Activated CD4-positive, alpha-beta memory T cell treated with anti-CD3 and anti-CD28 coated beads, Interleukin-2, amount 10 ng/mL, durations not matched to agents 7 days and 5 days (primary cell): ENCODE data around the gene F10. TPM values are rescaled to one million over a fixed set of nuclear protein-coding genes. Genes with fewer than 3 reads are reported as not detected.
"Not testable (repeated sequence)": the region's sequence is repeated elsewhere in the genome, so short reads cannot be mapped to it uniquely, and the experiment has no call there.

Source experiments
- CTCF ChIA-PET: fragments of 350-600 bp; sonication (Branson Sonifier 250); formaldehyde crosslinking; loops from one replicate; lab custom pipeline; 2021; ENCODE audit warnings: antibody characterized with exemption, inconsistent platforms; lab: Charles Lee
- POLR2A ChIA-PET: fragments of 350-600 bp; sonication (Branson Sonifier 250); formaldehyde crosslinking; loops from one replicate; lab custom pipeline; 2021; ENCODE audit warnings: antibody characterized with exemption; lab: Charles Lee
- DNase-seq: peaks from one replicate; pipeline ENCODE4 v3.0.0-alpha.2; 2020
- H3K27ac Mint-ChIP-seq: one replicate; pipeline ENCODE4 v1.8.0; 2021; ENCODE audit warnings: mild to moderate bottlenecking, mixed read lengths
- H3K27me3 Mint-ChIP-seq: one replicate; pipeline ENCODE4 v1.8.0; 2021; ENCODE audit warnings: mixed read lengths
- H3K36me3 Mint-ChIP-seq: one replicate; pipeline ENCODE4 v1.8.0; 2021; ENCODE audit warnings: low read depth, mixed read lengths
- H3K4me1 Mint-ChIP-seq: one replicate; pipeline ENCODE4 v1.8.0; 2021; ENCODE audit warnings: mixed read lengths
- H3K4me3 Mint-ChIP-seq: one replicate; pipeline ENCODE4 v1.8.0; 2021; ENCODE audit warnings: mild to moderate bottlenecking, mixed read lengths
- H3K9me3 Mint-ChIP-seq: one replicate; pipeline ENCODE4 v1.8.0; 2021; ENCODE audit warnings: mixed read lengths
- total RNA-seq, 2 experiments: library from RNA; stranded (reverse); gene quantifications; one replicate each; pipeline ENCODE4 v1.2.3, GENCODE V29; 2021

F10 gene
- total RNA-seq, 2 experiments from 2014 or later = not detected

DNA sequence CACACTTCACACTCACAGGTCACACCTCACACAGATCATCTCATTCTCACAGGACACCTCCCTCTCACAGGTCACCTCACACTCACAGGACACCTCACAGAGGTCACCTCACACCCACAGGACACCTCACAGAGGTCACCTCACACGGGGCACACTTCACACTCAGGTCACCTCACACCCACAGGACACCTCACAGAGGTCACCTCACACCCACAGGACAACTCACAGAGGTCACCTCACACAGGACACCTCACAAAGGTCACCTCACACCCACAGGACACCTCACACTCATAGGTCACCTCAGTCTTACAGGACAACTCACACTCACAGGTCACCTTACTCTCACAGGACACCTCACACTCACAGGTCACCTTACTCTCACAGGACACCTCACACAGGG lies 10.1 kb upstream of the F10 start:
- H3K27me3 Mint-ChIP-seq, H3K4me3 Mint-ChIP-seq, H3K4me1 Mint-ChIP-seq, H3K9me3 Mint-ChIP-seq, CTCF ChIA-PET, DNase-seq, H3K27ac Mint-ChIP-seq, POLR2A ChIA-PET, H3K36me3 Mint-ChIP-seq: not testable (repeated sequence)

DNA sequence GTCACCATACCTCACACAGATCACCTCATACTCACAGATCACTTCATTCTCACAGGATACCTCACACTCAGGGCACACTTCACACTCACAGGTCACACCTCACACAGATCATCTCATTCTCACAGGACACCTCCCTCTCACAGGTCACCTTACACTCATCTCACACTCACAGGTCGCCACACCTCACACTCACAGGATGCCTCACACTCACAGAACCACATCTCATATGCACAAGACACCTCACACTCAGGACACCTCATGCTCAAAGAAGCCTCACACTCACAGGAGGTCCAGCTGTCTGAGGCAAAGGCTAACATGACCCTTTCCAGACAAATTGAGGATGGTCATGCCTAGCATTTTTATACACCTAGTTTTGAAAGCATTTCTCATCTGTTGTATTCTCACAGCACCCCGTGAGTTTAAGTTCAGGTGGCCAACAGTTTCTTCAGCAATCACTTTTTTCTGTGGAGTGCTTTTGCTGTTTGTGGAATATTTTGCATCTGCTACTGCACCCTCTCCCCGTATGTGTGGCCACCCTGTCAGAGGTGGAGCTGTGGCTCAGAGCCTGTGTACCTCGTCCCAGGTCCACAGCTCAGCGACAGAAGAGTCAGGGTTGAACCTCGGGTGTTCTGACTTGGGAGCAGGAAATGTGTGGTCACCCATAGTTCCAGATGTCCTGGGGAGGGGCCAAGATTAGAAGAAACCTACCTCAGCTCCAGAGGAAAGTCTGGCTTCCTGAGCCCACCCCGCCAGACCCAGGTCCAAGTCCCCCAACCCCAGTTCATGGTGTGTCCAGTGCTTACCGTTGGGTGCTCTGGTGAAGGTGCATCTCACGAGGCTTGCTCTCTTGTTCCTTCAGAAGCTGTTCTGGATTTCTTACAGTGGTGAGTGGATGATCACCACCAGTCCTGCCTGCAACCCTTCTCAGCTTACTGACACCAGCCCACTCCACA lies 9.4 kb upstream of the F10 start:
- Mint-ChIP-seq H3K27ac (no peak overlapping the region), H3K36me3 (no peaks in the 10 kb centered on the region), H3K4me1 (no peaks in the 10 kb centered on the region), H3K4me3 (no peak overlapping the region), H3K27me3 (peaks cover 6% of the 10 kb centered on the region), H3K9me3 (no peaks in the 10 kb centered on the region)
- DNase-seq = no peak
- ChIA-PET POLR2A (no interaction called here), CTCF (no interaction called here)

GRCh38 chr13:113113846-113114271 lies 8.7 kb upstream of the F10 start:
- Mint-ChIP-seq H3K36me3 (no peaks in the 10 kb centered on the region), H3K4me3 (no peak overlapping the region), H3K27me3 (peaks cover 6% of the 10 kb centered on the region), H3K27ac (no peak overlapping the region), H3K9me3 (no peaks in the 10 kb centered on the region), H3K4me1 (no peaks in the 10 kb centered on the region)
- POLR2A ChIA-PET = no interaction called here
- no peak for DNase-seq
- CTCF ChIA-PET = no interaction called here

GRCh38 chr13:113114511-113115362 lies 7.9 kb upstream of the F10 start:
- POLR2A ChIA-PET = no interaction called here
- DNase-seq = no peak
- no peaks in the 10 kb centered on the region for H3K4me1 Mint-ChIP-seq
- no peak overlapping the region for H3K4me3 Mint-ChIP-seq
- CTCF ChIA-PET = no interaction called here
- H3K27me3 Mint-ChIP-seq = peaks cover 3% of the 10 kb centered on the region
- H3K36me3 Mint-ChIP-seq = no peaks in the 10 kb centered on the region
- no peak overlapping the region for H3K27ac Mint-ChIP-seq
- no peaks in the 10 kb centered on the region for H3K9me3 Mint-ChIP-seq

DNA sequence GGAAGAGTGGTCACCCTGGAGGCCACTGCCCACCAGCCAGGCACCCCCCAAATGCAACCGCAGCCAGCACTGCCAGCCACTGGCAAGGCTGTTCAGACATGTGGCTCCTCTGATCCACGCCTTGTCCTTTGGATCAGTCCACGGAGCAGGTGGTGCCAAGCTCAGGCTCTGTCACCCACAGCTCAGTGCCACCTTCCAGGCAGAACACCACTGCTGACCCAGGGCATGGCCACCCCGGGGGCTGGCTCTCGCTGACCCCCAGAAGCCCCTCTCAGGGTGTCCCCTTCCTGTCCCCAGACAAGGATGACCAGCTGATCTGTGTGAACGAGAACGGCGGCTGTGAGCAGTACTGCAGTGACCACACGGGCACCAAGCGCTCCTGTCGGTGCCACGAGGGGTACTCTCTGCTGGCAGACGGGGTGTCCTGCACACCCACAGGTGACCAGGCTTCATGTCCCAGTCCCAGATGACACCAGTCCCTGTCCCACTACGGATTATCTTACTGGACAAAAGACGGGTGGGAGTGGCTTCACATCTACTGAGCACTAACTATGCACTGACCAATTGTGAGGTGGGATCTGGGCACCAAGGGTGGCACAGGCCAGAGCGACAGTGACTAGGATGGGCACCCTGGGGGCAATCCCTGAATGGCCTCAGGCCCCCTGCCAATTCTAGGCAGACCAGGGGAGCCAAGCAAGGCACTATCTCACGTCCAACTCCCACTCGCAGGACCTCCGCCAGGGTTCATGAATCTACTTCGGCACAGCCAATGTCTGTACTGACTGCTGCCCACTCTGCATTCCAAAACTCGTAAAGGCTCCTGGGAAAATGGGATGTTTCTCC lies 7.0 kb upstream of the F10 start:
- no peak for DNase-seq
- H3K27me3 Mint-ChIP-seq = peaks cover 3% of the 10 kb centered on the region
- H3K36me3 Mint-ChIP-seq = no peaks in the 10 kb centered on the region
- no peaks in the 10 kb centered on the region for H3K4me1 Mint-ChIP-seq
- H3K27ac Mint-ChIP-seq = no peak overlapping the region
- ChIA-PET CTCF (no interaction called here), POLR2A (no interaction called here)
- no peaks in the 10 kb centered on the region for H3K9me3 Mint-ChIP-seq
- H3K4me3 Mint-ChIP-seq = no peak overlapping the region

GRCh38 chr13:113116206-113116800 lies 6.3 kb upstream of the F10 start:
- POLR2A ChIA-PET = no interaction called here
- CTCF ChIA-PET = no interaction called here
- DNase-seq = no peak
- no peaks in the 10 kb centered on the region for H3K27me3 Mint-ChIP-seq
- H3K36me3 Mint-ChIP-seq = no peaks in the 10 kb centered on the region
- no peaks in the 10 kb centered on the region for H3K4me1 Mint-ChIP-seq
- no peak overlapping the region for H3K4me3 Mint-ChIP-seq
- no peak overlapping the region for H3K27ac Mint-ChIP-seq
- H3K9me3 Mint-ChIP-seq = no peaks in the 10 kb centered on the region

DNA sequence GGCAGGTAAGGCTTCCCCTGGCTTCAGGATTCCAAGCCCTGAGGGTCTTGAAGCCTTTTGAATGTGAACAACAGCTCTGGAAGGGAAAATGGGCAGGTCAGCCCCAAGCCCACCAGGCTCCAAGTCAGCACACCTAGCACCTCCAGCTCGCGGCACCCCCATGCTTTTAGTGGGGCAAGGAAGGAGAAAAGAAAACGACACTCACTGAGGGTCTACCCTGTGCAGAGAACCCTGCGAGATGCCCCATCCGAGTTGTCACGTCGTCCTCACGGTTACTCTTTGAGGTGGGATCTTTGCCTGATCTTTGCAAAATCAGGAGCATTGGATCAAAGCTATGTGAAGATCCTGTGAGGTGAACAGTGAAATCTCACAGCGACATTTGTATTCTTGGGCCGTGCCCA lies 5.7 kb upstream of the F10 start:
- POLR2A ChIA-PET = no interaction called here
- Mint-ChIP-seq H3K4me1 (no peaks in the 10 kb centered on the region), H3K4me3 (no peak overlapping the region), H3K9me3 (no peaks in the 10 kb centered on the region), H3K27ac (no peak overlapping the region), H3K27me3 (no peaks in the 10 kb centered on the region), H3K36me3 (no peaks in the 10 kb centered on the region)
- no peak for DNase-seq
- CTCF ChIA-PET = no interaction called here

DNA sequence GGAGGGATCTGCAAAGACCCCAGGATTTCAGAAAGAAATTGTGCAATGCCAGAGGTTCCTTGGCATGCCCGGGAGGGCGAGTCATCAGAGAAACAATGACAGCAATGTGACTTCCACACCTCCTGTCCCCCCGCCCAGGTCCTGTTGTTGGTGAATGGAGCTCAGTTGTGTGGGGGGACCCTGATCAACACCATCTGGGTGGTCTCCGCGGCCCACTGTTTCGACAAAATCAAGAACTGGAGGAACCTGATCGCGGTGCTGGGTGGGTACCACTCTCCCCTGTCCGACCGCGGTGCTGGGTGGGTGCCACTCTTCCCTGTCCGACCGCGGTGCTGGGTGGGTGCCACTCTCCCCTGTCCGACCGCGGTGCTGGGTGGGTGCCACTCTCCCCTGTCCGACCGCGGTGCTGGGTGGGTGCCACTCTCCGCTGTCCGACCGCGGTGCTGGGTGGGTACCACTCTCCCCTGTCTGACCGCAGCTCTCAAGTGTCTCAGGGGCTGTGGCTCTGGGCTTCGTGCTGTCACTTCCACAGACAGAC lies 5.2 kb upstream of the F10 start:
- no peak for DNase-seq
- Mint-ChIP-seq H3K4me1 (no peaks in the 10 kb centered on the region), H3K36me3 (no peaks in the 10 kb centered on the region), H3K27ac (no peak overlapping the region), H3K4me3 (no peak overlapping the region), H3K27me3 (no peaks in the 10 kb centered on the region), H3K9me3 (no peaks in the 10 kb centered on the region)
- POLR2A ChIA-PET = no interaction called here
- CTCF ChIA-PET = no interaction called here

- Mint-ChIP-seq H3K27me3 (no peaks in the 10 kb centered on the region), H3K9me3 (no peaks in the 10 kb centered on the region), H3K36me3 (no peaks in the 10 kb centered on the region), H3K4me3 (no peak overlapping the region), H3K4me1 (no peaks in the 10 kb centered on the region), H3K27ac (no peak overlapping the region)
- CTCF ChIA-PET = no interaction called here
- no peak for DNase-seq
- POLR2A ChIA-PET = no interaction called here
Measured at GRCh38 chr13:113117911-113118260, 4.7 kb upstream of the F10 start.

DNA sequence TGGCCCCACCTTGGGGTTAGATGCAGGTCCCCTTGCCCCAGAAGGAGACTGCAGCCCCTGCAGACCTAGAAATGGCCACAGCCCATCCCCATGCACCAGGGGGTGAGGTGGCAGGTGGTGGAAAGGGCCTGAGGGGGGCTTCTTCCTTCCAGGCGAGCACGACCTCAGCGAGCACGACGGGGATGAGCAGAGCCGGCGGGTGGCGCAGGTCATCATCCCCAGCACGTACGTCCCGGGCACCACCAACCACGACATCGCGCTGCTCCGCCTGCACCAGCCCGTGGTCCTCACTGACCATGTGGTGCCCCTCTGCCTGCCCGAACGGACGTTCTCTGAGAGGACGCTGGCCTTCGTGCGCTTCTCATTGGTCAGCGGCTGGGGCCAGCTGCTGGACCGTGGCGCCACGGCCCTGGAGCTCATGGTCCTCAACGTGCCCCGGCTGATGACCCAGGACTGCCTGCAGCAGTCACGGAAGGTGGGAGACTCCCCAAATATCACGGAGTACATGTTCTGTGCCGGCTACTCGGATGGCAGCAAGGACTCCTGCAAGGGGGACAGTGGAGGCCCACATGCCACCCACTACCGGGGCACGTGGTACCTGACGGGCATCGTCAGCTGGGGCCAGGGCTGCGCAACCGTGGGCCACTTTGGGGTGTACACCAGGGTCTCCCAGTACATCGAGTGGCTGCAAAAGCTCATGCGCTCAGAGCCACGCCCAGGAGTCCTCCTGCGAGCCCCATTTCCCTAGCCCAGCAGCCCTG lies 4.2 kb upstream of the F10 start:
- no peak for DNase-seq
- H3K9me3 Mint-ChIP-seq = no peaks in the 10 kb centered on the region
- H3K36me3 Mint-ChIP-seq = no peaks in the 10 kb centered on the region
- H3K27me3 Mint-ChIP-seq = no peaks in the 10 kb centered on the region
- POLR2A ChIA-PET = no interaction called here
- CTCF ChIA-PET = no interaction called here
- H3K4me3 Mint-ChIP-seq = no peak overlapping the region
- H3K27ac Mint-ChIP-seq = no peak overlapping the region
- no peaks in the 10 kb centered on the region for H3K4me1 Mint-ChIP-seq

- ChIA-PET POLR2A (no interaction called here), CTCF (no interaction called here)
- H3K4me1 Mint-ChIP-seq = no peaks in the 10 kb centered on the region
- H3K4me3 Mint-ChIP-seq = no peak overlapping the region
- no peaks in the 10 kb centered on the region for H3K27me3 Mint-ChIP-seq
- DNase-seq = no peak
- no peak overlapping the region for H3K27ac Mint-ChIP-seq
- no peaks in the 10 kb centered on the region for H3K9me3 Mint-ChIP-seq
- H3K36me3 Mint-ChIP-seq = no peaks in the 10 kb centered on the region
Measured at GRCh38 chr13:113119166-113119821, 3.3 kb upstream of the F10 start.

DNA sequence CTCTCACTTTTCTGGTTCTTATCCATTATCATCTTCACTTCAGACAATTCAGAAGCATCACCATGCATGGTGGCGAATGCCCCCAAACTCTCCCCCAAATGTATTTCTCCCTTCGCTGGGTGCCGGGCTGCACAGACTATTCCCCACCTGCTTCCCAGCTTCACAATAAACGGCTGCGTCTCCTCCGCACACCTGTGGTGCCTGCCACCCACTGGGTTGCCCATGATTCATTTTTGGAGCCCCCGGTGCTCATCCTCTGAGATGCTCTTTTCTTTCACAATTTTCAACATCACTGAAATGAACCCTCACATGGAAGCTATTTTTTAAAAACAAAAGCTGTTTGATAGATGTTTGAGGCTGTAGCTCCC lies 2.8 kb upstream of the F10 start:
- no peak for DNase-seq
- no peaks in the 10 kb centered on the region for H3K4me1 Mint-ChIP-seq
- H3K9me3 Mint-ChIP-seq = no peaks in the 10 kb centered on the region
- POLR2A ChIA-PET = no interaction called here
- no peaks in the 10 kb centered on the region for H3K36me3 Mint-ChIP-seq
- CTCF ChIA-PET = no interaction called here
- no peak overlapping the region for H3K27ac Mint-ChIP-seq
- no peaks in the 10 kb centered on the region for H3K27me3 Mint-ChIP-seq
- H3K4me3 Mint-ChIP-seq = no peak overlapping the region
